C1 segment of cervical spinal cord (tissue), 14 donors: ENCODE data around the gene GARNL3.

ENCODE experiments used
- DNase-seq, 14 donors: peaks; one replicate each; lab custom pipeline; 2025; lab: John Stamatoyannopoulos, UW

Gene GARNL3

GRCh38 chr9:127382541-127382940 is 118.0 kb downstream of the GARNL3 start:
- DNase-seq = no peak

- no peak for DNase-seq
Measured at GRCh38 chr9:127384016-127384730, 119.6 kb downstream of the GARNL3 start.

- no peak for DNase-seq
Measured at GRCh38 chr9:127384901-127385300, 120.3 kb downstream of the GARNL3 start.

GRCh38 chr9:127386249-127386648 is 121.7 kb downstream of the GARNL3 start:
- DNase-seq = no peak

- no peak for DNase-seq
Measured at GRCh38 chr9:127386981-127387380, 122.4 kb downstream of the GARNL3 start.

- peak in 1 of 14 donors; percentile 7 for DNase-seq
Measured at GRCh38 chr9:127388037-127388855, 123.7 kb downstream of the GARNL3 start.

- DNase-seq = no peak
Measured at GRCh38 chr9:127388856-127389238, 124.3 kb downstream of the GARNL3 start.

- no peak for DNase-seq
Measured at GRCh38 chr9:127389381-127390247, 125.0 kb downstream of the GARNL3 start.

GRCh38 chr9:127390248-127390545 is 125.6 kb downstream of the GARNL3 start:
- no peak for DNase-seq

- DNase-seq = no peak
Measured at GRCh38 chr9:127390563-127390962, 126.0 kb downstream of the GARNL3 start.

GRCh38 chr9:127392166-127392565 is 127.6 kb downstream of the GARNL3 start:
- DNase-seq = no peak

GRCh38 chr9:127392976-127393375 is 128.4 kb downstream of the GARNL3 start:
- no peak for DNase-seq

GRCh38 chr9:127393645-127394044 is 129.1 kb downstream of the GARNL3 start:
- no peak for DNase-seq

- no peak for DNase-seq
Measured at GRCh38 chr9:127395497-127396252, 131.1 kb downstream of the GARNL3 start.

GRCh38 chr9:127396253-127396807 is 131.8 kb downstream of the GARNL3 start:
- no peak for DNase-seq

- peak; percentile 60 to 100 (median 98) for DNase-seq
Measured at GRCh38 chr9:127396808-127397645, 132.5 kb downstream of the GARNL3 start, which contains the start of gene SLC2A8. SLC2A8 (plus strand) TSS chr9:127397169; CDS start chr9:127397231, 62 bp downstream.

GRCh38 chr9:127397646-127398274 is 133.2 kb downstream of the GARNL3 start:
- peak in 4 of 14 donors; percentile 30 to 49 (median 44) for DNase-seq

- DNase-seq = no peak
Measured at GRCh38 chr9:127398275-127398647, 133.7 kb downstream of the GARNL3 start.

- DNase-seq = no peak
Measured at GRCh38 chr9:127398715-127399400, 134.3 kb downstream of the GARNL3 start.
